Measurements from ENCODE around the gene TSPAN19.

GRCh38 chr12:84983289-84983688 lies 52.8 kb downstream of the TSPAN19 start:
- TF ChIP-seq CTCF (IDR thresholded peaks at IDR 0.05) (0 out of 2 replicates have a peak, but pooled peaks have one; percentile 14), ZFX (IDR thresholded peaks at IDR 0.05; ENCODE audit: borderline replicate concordance) (no peak)

Measured in 22Rv1 (cell line).